Right renal cortex interstitium (tissue), 3 donors: Measurements from ENCODE around the gene MX2. TPM values are rescaled to one million over a fixed set of nuclear protein-coding genes. Genes with fewer than 3 reads are reported as not detected.
"Not testable (repeated sequence)": the region's sequence is repeated elsewhere in the genome, so short reads cannot be mapped to it uniquely, and the experiment has no call there.

Source experiments
- DNase-seq, 3 donors: peaks; one replicate each; pipeline ENCODE4 v3.0.0-alpha.2; 2013; ENCODE audit warnings: low read depth in 3 of 3, low spot score in 2 of 3
- polyA plus RNA-seq, 3 donors: library from polyadenylated mRNA; unstranded; fragments of 120-200 nt; gene quantifications; one replicate each; pipeline ENCODE4 v1.2.1, GENCODE V29; 2013; ENCODE audit not compliant: insufficient read length in 3 of 3

Gene MX2
- polyA plus RNA-seq, 3 donors: 0.80 to 1.6 (median 0.87) TPM

DNA sequence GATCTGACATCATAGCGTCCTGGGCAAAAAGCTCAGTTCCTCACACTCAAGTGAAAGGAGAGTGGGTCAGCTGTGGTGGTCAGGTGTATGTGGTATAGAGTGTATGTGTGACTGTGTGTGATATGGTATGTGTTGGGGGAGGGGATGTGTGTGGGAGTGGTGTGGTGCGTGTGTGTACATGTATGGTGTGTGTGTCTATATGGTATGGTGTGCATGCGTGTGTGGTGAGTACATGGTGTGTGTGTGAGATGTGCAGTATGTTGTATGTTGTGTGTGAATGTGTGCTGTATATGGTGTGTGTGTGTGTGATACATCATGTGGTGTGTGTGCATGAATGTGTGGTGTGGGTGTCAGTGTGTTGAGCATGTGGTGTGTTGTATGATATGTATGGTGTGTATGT lies 24.3 kb upstream of the MX2 start:
- DNase-seq: no peak

GRCh38 chr21:41338455-41338854 lies 23.4 kb upstream of the MX2 start:
- DNase-seq: no peak

GRCh38 chr21:41342035-41342434 lies 19.8 kb upstream of the MX2 start:
- no peak for DNase-seq

GRCh38 chr21:41344146-41344545 lies 17.7 kb upstream of the MX2 start:
- DNase-seq: no peak

DNA sequence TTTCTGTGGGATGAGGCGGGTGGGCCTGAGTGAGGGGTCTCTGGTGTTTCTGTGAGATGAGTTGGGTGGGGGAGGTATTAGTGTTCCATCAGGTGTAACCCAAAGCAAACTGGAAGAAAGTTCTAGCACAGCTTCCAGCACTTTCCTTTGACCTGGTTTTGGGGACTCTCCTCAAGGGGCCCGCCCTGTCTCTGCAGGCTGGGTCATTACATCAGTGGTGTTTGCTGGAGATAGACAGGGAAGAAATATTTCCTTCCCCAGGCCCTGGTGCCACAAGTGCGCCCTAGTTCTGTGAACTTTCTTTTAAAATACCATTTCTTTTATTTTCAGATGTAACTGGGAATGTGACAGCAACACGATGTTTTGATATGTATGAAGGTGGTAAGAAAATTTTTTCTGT lies 16.5 kb upstream of the MX2 start:
- DNase-seq: no peak

DNA sequence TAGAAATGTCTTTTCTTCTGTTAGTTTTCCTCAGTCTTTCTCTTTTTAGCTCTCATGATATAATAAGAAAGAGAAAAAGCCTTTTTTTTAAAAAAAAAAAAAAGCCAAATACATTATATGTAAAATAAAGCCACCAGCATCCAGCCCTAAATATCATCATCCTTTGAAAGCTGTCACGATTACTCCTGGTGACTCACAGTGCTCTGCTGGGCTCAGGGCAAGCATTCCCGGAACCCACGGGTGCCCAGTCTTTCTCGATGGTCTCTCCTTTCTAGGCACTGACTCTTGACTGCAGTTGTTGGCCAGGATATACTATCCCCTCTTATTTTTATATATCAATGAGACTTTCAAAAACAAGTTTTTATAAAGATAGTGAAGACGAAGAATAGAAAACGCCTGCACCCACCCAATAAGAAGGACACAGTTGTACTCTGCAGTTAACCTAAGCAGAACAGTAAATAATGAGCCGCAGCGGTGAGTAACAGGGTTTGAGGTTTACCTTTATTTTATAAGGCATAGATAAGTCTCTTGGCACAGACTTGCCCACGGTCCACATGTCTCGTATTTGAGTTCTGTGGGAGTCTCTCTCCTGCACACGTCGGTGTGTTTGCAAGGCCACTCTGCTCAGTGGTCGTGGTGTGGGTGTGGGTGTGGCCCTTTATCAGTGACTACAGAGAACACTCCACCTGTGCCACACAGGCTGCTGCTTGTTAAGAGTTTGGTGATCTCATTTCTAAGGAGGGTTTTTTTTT lies 15.7 kb upstream of the MX2 start:
- DNase-seq: no peak

GRCh38 chr21:41346758-41347157 lies 15.1 kb upstream of the MX2 start:
- no peak for DNase-seq

GRCh38 chr21:41348434-41348833 lies 13.4 kb upstream of the MX2 start:
- DNase-seq: no peak

- DNase-seq: no peak
These were observed 12.7 kb upstream of the MX2 start for GRCh38 chr21:41349126-41349525.

- no peak for DNase-seq
These were observed 12.0 kb upstream of the MX2 start for GRCh38 chr21:41349619-41350390.

- DNase-seq: no peak
These were observed 11.2 kb upstream of the MX2 start for GRCh38 chr21:41350436-41351155.

DNA sequence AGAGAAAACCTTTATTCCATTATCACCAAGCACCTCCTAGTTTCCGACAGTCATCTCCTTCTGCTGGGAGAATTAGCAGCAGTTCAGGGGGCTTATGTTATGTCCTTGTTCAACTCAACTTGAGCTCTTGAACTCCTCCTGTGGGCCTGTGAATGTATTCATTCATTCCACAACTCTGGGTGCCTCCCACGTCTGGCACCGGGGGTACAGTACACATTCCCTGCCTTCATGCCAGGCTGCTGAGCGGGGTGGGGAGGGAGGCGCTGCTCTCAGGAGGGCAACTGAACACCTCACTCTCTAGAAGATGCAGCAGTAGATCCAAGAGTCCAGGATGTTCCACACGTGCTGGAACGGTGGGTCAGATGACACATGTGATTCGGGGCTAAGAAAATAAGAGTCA lies 4.3 kb upstream of the MX2 start:
- DNase-seq: no peak

DNA sequence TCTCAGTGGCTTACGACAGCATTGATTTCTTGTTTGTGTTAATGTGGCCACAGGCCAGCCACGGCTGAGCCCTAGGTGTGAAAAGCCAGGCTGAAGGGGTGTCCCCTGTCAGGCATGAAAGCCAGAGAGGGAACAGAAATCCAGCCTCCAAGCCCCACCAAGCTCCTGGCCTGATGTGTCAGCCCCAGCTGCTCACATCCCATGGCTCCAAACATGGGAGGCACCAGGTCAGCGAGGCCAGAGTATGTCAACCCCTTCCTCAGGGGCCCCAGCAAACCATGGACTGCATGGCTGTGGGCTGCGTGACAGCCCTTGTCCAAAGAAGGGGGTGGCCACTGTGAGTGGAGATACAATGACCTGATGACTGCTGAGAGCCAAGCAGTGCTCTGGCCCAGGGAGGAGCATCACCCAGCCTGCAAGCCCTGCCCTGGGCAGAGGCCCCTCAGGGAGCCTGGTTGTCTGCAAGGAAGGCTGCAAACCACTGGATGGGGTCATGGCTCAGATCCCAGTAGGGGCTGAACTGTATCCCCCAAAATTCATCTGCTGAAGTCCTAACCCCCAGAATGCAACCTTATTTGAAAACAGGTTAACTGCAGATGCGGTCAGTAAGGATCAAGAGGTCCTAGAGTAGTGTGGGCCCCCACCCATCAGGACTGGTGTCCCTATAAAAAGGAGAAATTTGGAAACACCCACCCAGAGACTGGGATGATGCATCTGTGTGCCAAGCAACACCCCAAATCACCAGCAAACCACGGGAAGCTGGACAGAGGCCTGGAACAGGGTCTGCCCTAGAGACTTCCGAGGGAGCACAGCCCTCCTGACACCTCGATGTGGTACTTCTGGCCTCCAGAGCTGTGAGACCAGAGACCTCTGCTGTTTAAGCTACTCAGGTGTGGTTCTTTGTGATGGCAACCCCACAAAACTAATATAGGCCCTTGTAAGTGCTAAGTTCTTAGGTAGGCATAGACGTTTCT lies 3.3 kb upstream of the MX2 start:
- DNase-seq: no peak

GRCh38 chr21:41359286-41359685 lies 2.5 kb upstream of the MX2 start:
- DNase-seq: no peak

GRCh38 chr21:41359754-41360071 lies 2.1 kb upstream of the MX2 start:
- not testable (repeated sequence) for DNase-seq

DNA sequence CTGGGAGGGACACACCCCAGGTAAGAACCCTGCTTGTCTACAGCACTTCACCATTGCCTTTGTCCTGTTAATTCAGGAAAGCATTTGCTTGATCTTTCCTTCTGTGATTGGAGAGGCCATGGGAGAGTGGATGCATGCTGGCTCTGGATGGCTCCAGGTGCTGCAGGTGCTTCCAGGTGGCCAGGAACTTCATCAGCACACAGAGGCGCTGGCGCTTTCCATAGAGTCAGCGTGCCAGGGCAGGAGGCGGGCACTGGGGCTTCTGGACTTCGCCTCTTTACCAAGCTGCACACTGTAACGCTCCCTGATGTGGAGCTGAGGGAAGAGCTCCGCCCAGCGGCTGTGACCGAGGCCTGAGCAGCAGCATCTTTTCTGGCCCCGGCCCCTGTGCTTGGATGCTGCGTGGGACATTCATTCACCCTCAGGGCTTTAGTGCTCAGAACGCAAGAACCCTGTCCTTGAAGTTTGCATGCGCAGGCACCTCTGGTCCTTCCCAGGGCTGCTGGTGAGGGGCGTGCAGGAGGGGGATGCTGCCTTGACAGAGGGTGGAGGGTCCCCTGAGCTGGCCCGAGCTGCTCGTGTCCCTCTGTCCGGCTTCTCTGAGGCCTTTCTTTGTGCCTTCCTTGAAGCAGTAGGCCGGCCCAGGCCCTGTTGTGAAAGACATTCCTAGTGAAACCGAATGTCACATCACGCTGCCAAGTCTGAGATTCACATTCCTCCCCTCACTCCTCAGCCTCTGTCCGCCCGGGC lies 1.6 kb upstream of the MX2 start:
- no peak for DNase-seq

- no peak for DNase-seq
These were observed 608 bp upstream of the MX2 start for GRCh38 chr21:41361053-41361785.

DNA sequence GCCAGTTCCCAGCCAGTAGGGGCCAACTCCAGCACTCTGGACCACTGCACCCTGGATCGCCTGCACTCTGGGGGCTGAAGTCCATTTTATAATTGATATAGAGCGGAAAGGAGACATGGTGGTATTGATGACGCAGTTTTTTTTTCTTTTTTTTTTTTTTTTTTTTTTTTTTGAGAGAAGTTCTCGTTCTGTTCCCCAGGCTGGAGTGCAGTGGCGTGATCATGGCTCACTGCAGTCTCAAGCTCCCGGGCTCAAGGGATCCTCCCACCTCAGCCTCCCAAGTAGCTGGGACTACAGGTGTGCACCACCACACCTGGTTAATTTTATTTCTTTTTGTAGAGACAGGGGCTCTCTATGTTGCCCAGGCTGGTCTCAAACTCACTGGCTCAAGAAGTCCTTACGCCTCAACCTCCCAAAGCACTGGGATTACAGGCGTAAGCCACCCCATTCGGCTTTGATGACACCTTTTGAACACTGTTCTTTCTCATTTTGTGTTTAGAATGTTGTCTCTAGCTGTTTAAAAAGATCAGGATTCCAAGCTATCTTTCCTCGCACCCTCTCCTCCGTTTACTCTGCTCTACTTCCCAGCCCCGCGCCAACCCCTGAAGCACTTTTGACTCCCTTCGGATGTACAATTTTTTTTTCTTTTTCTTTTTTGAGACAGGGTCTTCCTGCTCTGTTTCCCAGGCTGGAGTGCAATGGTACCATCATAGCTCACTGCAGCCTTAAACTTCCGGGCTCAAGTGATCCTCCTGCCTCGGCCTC lies 960 bp downstream of the MX2 start:
- no peak for DNase-seq
